HL-60 (cell line): ENCODE results near the gene ATP11A.

Source experiments
- DNase-seq, 2 experiments: peaks; one replicate each; pipeline ENCODE4 v3.0.0-alpha.2; 2010 to 2020; ENCODE audit warnings: low read depth in 1 of 2, low spot score in 1 of 2
- H3K27ac ChIP-seq: fragments of 250-450 bp; sonication (Bioruptor Pico); replicated peaks from 2 replicates; pipeline ENCODE4 v1.5.1; 2020; ENCODE audit warnings: mild to moderate bottlenecking, moderate library complexity
- H3K27me3 ChIP-seq: fragments of 250-450 bp; sonication (Bioruptor Pico); 2 replicates; pipeline ENCODE4 v1.5.1; 2021; ENCODE audit warnings: mild to moderate bottlenecking, moderate library complexity; ENCODE audit not compliant: insufficient read depth, poor library complexity, severe bottlenecking
- H3K4me3 ChIP-seq: replicated peaks from 2 replicates; pipeline ENCODE4 v1.5.1; 2011; ENCODE audit warnings: mild to moderate bottlenecking, control low read depth, low read length; ENCODE audit not compliant: insufficient read depth
- CTCF ChIP-seq: IDR thresholded peaks from one replicate; pipeline ENCODE4 v1.5.1; 2011; ENCODE audit warnings: low read length, control low read depth, inconsistent platforms; ENCODE audit not compliant: insufficient read depth
- GABPA ChIP-seq: IDR thresholded peaks from 2 replicates; pipeline ENCODE4 v1.6.1; 2012; ENCODE audit warnings: low read depth
- POLR2AphosphoS5 ChIP-seq: IDR thresholded peaks from 2 replicates; pipeline ENCODE4 v1.6.1; 2012; ENCODE audit warnings: low read depth
- REST ChIP-seq: IDR thresholded peaks from 2 replicates; pipeline ENCODE4 v1.6.1; 2012; ENCODE audit warnings: low read depth; ENCODE audit not compliant: insufficient replicate concordance
- SPI1 ChIP-seq: IDR thresholded peaks from 2 replicates; pipeline ENCODE4 v1.6.1; 2012; ENCODE audit warnings: low read depth, mild to moderate bottlenecking, borderline replicate concordance

ATP11A gene

GRCh38 chr13:112743451-112744167 is 53.8 kb downstream of the ATP11A start:
- H3K4me3 ChIP-seq = no peak overlapping the region
- H3K27ac ChIP-seq = no peak overlapping the region
- DNase-seq = no peak
- no peak for TF ChIP-seq GABPA
- TF ChIP-seq REST = no peak
- no peak for TF ChIP-seq CTCF
- TF ChIP-seq POLR2AphosphoS5 = no peak
- no peak for TF ChIP-seq SPI1
- no peaks in the 10 kb centered on the region for H3K27me3 ChIP-seq

- H3K4me3 ChIP-seq = no peak overlapping the region
- H3K27ac ChIP-seq = no peak overlapping the region
- no peak for TF ChIP-seq CTCF
- DNase-seq = no peak
- no peaks in the 10 kb centered on the region for H3K27me3 ChIP-seq
Measured at GRCh38 chr13:112744168-112745021, 54.6 kb downstream of the ATP11A start.

GRCh38 chr13:112746044-112746443 is 56.2 kb downstream of the ATP11A start:
- TF ChIP-seq GABPA (no peak), CTCF (no peak), POLR2AphosphoS5 (no peak), REST (no peak), SPI1 (no peak)
- Histone ChIP-seq H3K27ac (no peak overlapping the region), H3K4me3 (no peak overlapping the region), H3K27me3 (no peaks in the 10 kb centered on the region)
- no peak for DNase-seq
